Kidney (tissue), 14 donors: Measurements from ENCODE around the gene BABAM2. TPM values are rescaled to one million over a fixed set of nuclear protein-coding genes. Genes with fewer than 3 reads are reported as not detected.

Source experiments
- DNase-seq, 5 donors: peaks; one replicate each; pipeline ENCODE4 v3.0.0-alpha.2; 2013 to 2020
- FAIRE-seq: peaks from 2 replicates; lab custom pipeline; 2012; peaks lifted over from hg19 to GRCh38; lab: Jason Lieb, UNC
- H3K27ac ChIP-seq, 2 donors: one replicate each; pipeline ENCODE4 v1.7.0; 2013; ENCODE audit warnings: low read depth in 2 of 2, low read length in 2 of 2, inconsistent platforms in 1 of 2
- H3K27me3 ChIP-seq: one replicate; pipeline ENCODE4 v1.7.1; 2013; ENCODE audit warnings: low read length, inconsistent platforms; ENCODE audit not compliant: control insufficient read depth, insufficient read depth
- H3K36me3 ChIP-seq, 3 donors: one replicate each; pipeline versions ENCODE4 v1.7.0 to v1.7.1; 2013; ENCODE audit warnings: low read length in 3 of 3, control low read depth in 1 of 3, inconsistent platforms in 1 of 3; ENCODE audit not compliant: insufficient read depth in 3 of 3, control insufficient read depth in 2 of 3
- H3K4me1 ChIP-seq, 3 donors: one replicate each; pipeline versions ENCODE4 v1.7.0 to v1.7.1; 2013; ENCODE audit warnings: low read length in 3 of 3, inconsistent platforms in 1 of 3, low read depth in 1 of 3; ENCODE audit not compliant: control insufficient read depth in 2 of 3, insufficient read depth in 2 of 3
- H3K4me3 ChIP-seq, 3 donors: one replicate each; pipeline versions ENCODE4 v1.7.0 to v1.8.1; 2013; ENCODE audit warnings: low read length in 3 of 3, control low read depth in 1 of 3, inconsistent platforms in 1 of 3
- H3K9ac ChIP-seq, 3 donors: one replicate each; pipeline versions ENCODE4 v1.7.0 to v1.7.1; 2013; ENCODE audit warnings: low read length in 3 of 3, control low read depth in 1 of 3, inconsistent platforms in 1 of 3
- H3K9me3 ChIP-seq, 3 donors: one replicate each; pipeline versions ENCODE4 v1.7.0 to v1.7.1; 2013; ENCODE audit warnings: low read length in 3 of 3, control low read depth in 1 of 3, inconsistent platforms in 1 of 3; ENCODE audit not compliant: control insufficient read depth in 2 of 3, insufficient read depth in 1 of 3
- intact Hi-C: fragments of 100-400 bp; cut with DNase I; formaldehyde crosslinking; loops from one replicate; pipeline ENCODE4 v1.11.1; 2022
- polyA plus RNA-seq: library from polyadenylated mRNA; stranded (reverse); fragments of 350-450 nt; fragmentation: Illumina TruSeq; extraction: RNeasy Lipid Tissue Mini Kit (QIAGEN cat#74804); gene quantifications from one replicate; pipeline ENCODE4 v1.2.3, GENCODE V29; 2014; ENCODE audit warnings: low read depth, low replicate concordance; ENCODE audit not compliant: insufficient read depth
- total RNA-seq: library from RNA; stranded (reverse); fragmentation: NEBNext Ultra II Directional; extraction: Animal tissue kit (Norgen Biotek cat#: 25700); gene quantifications from one replicate; pipeline ENCODE4 v1.2.1, GENCODE V29; 2021
- TF ChIP-seq, protein P1 (sequence below): IDR thresholded peaks from 3 replicates; pipeline ENCODE4 v1.5.1; 2012; ENCODE audit warnings: mild to moderate bottlenecking, moderate library complexity, borderline replicate concordance; ENCODE audit not compliant: insufficient read depth; ENCODE audit errors: extremely low read depth
- donor health status: control.
- donor health status: control.
- donor health status: control.
- donor health status: control.
- donor health status: control.
- donor health status: DM: yes; HTN: yes; CAD: no.
- donor health status: Normal renal cell carcinoma (clear cell type).

Gene BABAM2
- total and polyA plus RNA-seq, 2 donors from 2014 or later, result 68.4 to 74.1 TPM

DNA sequence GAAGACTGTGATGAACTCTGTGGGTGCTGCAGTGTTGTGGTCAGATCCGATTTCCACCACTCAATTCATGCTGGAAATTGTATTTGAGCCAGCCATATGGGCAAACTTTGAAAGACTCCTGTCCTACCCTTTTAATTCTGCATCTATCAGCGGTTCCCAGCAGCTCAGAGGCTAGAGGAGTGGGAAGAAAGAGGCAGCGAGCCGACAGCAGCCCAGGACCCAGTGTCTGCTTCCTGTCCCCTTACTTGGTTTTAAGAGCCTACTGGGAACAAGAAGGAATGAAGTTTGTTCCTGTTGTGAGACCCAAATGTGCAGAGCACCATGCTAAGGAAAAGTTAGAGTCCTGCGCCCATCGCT lies 429.5 kb downstream of the BABAM2 start:
- Histone ChIP-seq H3K4me1 (peaks cover 0 to 4% (median 3%) of the 10 kb centered on the region in 3 donors), H3K27me3 (no peaks in the 10 kb centered on the region), H3K36me3 (no peaks in the 10 kb centered on the region), H3K27ac (no peak overlapping the region), H3K9me3 (no peaks in the 10 kb centered on the region), H3K4me3 (no peak overlapping the region), H3K9ac (no peak overlapping the region)
- TF ChIP-seq, protein P1, sequence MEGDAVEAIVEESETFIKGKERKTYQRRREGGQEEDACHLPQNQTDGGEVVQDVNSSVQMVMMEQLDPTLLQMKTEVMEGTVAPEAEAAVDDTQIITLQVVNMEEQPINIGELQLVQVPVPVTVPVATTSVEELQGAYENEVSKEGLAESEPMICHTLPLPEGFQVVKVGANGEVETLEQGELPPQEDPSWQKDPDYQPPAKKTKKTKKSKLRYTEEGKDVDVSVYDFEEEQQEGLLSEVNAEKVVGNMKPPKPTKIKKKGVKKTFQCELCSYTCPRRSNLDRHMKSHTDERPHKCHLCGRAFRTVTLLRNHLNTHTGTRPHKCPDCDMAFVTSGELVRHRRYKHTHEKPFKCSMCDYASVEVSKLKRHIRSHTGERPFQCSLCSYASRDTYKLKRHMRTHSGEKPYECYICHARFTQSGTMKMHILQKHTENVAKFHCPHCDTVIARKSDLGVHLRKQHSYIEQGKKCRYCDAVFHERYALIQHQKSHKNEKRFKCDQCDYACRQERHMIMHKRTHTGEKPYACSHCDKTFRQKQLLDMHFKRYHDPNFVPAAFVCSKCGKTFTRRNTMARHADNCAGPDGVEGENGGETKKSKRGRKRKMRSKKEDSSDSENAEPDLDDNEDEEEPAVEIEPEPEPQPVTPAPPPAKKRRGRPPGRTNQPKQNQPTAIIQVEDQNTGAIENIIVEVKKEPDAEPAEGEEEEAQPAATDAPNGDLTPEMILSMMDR, result no peak
- FAIRE-seq, result no peak
- intact Hi-C loops, result no loop called here
- DNase-seq, result no peak

DNA sequence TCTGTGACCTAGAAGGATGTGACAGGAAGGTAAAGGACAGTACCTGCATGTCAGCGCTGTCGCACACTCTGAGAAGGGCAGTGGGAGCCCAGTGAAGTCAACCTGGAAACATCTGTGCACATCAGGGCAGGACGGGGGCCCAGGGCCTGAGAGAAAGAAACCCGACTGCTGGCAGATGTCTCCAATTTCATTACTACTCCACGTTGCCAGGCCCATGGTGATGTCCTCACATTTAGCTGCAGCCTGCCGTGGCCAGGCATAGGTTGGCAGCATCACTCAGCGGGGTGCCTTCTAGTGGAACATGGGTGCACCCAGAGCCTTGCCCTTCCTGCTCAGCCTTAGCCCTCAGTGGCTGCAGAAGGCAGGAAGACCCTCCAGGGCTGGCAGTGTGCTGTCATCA lies 429.8 kb downstream of the BABAM2 start:
- FAIRE-seq (no peak), DNase-seq (peak in 1 of 5 donors; percentile 13)
- Histone ChIP-seq H3K9me3 (no peaks in the 10 kb centered on the region), H3K9ac (no peak overlapping the region), H3K4me3 (no peak overlapping the region), H3K27ac (no peak overlapping the region), H3K4me1 (peaks cover 0 to 5% (median 3%) of the 10 kb centered on the region in 3 donors), H3K27me3 (no peaks in the 10 kb centered on the region), H3K36me3 (no peaks in the 10 kb centered on the region)
- intact Hi-C loops, result no loop called here
- TF ChIP-seq, protein P1, result no peak

DNA sequence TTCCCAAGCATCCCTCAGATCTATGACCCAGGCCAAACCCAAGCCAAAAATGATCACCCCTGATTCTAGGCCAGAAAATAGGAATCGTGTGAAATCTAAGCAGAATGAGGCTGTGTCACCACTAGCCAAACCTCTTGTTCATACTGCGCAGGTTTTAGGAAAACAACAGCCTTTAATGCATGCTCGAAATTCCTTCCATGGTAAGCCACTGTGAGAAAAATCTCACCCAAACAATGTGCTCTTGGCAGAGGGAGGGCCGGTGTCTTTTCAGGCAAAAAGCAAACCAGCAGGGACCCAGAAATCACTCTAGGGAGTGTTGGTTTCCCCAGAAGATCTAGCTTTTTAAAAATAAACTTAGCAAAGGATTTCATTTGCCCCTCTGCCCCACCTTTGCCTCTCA lies 430.9 kb downstream of the BABAM2 start:
- TF ChIP-seq, protein P1, result no peak
- H3K36me3 ChIP-seq, result no peaks in the 10 kb centered on the region
- intact Hi-C loops, result no loop called here
- no peak overlapping the region for H3K9ac ChIP-seq
- H3K27me3 ChIP-seq, result no peaks in the 10 kb centered on the region
- H3K9me3 ChIP-seq, result no peaks in the 10 kb centered on the region
- no peak overlapping the region for H3K27ac ChIP-seq
- H3K4me3 ChIP-seq, result no peak overlapping the region
- peaks cover 0 to 13% (median 3%) of the 10 kb centered on the region in 3 donors for H3K4me1 ChIP-seq
- FAIRE-seq, result no peak
- DNase-seq, result peak in 1 of 5 donors; percentile 1

DNA sequence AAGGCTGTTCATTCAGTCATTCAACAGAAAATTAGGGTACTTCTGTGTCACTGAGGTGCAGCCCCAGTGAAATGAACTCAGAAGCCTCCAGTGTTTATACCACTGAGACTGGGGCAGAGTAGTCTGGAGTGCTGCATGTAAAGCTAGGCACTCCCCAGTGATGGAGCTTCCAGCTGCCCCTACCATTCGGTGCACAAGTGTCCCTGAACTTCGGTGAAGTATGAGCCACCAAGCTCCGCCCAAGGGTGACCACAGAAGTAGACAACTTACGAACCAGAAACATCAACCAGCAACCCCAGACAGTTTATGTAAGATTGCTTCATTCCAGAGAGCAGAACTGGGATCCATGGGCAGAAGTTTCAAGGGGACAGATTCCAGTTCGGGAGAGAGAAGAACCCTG lies 431.5 kb downstream of the BABAM2 start:
- no peak overlapping the region for H3K4me3 ChIP-seq
- no peak for DNase-seq
- H3K4me1 ChIP-seq, result peaks cover 0 to 19% (median 3%) of the 10 kb centered on the region in 3 donors
- H3K9me3 ChIP-seq, result no peaks in the 10 kb centered on the region
- no peak overlapping the region for H3K27ac ChIP-seq
- no peaks in the 10 kb centered on the region for H3K36me3 ChIP-seq
- no peak for FAIRE-seq
- TF ChIP-seq, protein P1, result no peak
- no peak overlapping the region for H3K9ac ChIP-seq
- H3K27me3 ChIP-seq, result no peaks in the 10 kb centered on the region
- intact Hi-C loops, result no loop called here
